SJSA1 (cell line): ENCODE measurements around the gene ZEB2. TPM values are rescaled to one million over a fixed set of nuclear protein-coding genes. Genes with fewer than 3 reads are reported as not detected.

ENCODE experiments used
- DNase-seq, 2 experiments: peaks; one replicate each; pipeline ENCODE4 v3.0.0-alpha.2; 2015 to 2020; ENCODE audit warnings: low spot score in 2 of 2, low read depth in 1 of 2
- H3K27ac ChIP-seq: fragments of 250-450 bp; sonication (Bioruptor Pico); 2 replicates; pipeline ENCODE4 v1.5.1; 2020; ENCODE audit warnings: mild to moderate bottlenecking, moderate library complexity
- H3K27me3 ChIP-seq: fragments of 250-450 bp; sonication (Bioruptor Pico); replicated peaks from 2 replicates; pipeline ENCODE4 v1.5.1; 2020; ENCODE audit warnings: mild to moderate bottlenecking, moderate library complexity
- H3K36me3 ChIP-seq: fragments of 250-450 bp; sonication (Bioruptor Pico); 2 replicates; pipeline ENCODE4 v1.5.1; 2020; ENCODE audit warnings: mild to moderate bottlenecking
- H3K4me1 ChIP-seq: fragments of 250-450 bp; sonication (Bioruptor Pico); replicated peaks from 2 replicates; pipeline ENCODE4 v1.6.1; 2021; ENCODE audit warnings: mild to moderate bottlenecking
- H3K4me3 ChIP-seq: fragments of 250-450 bp; sonication (Bioruptor Pico); 2 replicates; pipeline ENCODE4 v1.5.1; 2020; ENCODE audit warnings: mild to moderate bottlenecking
- H3K9me3 ChIP-seq: fragments of 250-450 bp; sonication (Bioruptor Pico); replicated peaks from 2 replicates; pipeline ENCODE4 v1.5.1; 2020; ENCODE audit warnings: mild to moderate bottlenecking
- total RNA-seq: library from RNA; depleted of rRNA; stranded (reverse); fragments of >200 nt; shearing (Covaris generic); gene quantifications from 2 replicates; pipeline ENCODE4 v1.2.3, GENCODE V29; 2014

ZEB2 gene
- total RNA-seq, 1 experiment from 2014 or later: 48.0 TPM

DNA sequence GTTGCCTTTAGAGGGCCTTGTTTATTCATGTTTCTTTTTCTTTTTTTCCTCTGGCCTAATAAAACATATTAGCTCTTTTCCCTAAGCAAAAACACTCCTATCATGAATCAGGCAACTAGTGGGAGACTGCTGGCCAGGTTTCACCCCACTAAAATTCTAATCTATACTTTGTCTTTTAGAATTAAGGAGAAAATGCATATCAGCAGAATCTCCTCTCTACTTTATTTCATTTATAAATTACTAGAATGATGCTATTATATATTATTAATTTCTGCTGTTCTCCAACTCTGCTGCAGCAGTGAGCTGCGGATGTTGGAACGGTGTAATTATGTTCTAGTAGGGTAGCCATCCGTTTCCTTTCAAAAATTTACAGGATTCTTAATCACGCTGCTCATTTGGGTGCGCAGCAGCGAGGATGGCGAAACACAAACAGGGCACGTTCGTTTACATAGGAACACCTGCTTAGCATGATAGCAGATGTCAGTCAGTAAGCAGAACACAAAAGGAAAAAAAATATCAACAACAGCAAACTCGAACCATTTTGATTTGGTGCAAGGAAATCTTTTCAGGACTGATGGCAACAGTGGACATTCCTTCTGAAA, 30.5 kb downstream of the ZEB2 start:
- H3K4me1 ChIP-seq: peaks cover 11% of the 10 kb centered on the region
- DNase-seq: no peak
- H3K36me3 ChIP-seq: peaks cover 21% of the 10 kb centered on the region
- H3K27me3 ChIP-seq: no peaks in the 10 kb centered on the region
- no peak overlapping the region for H3K4me3 ChIP-seq
- H3K27ac ChIP-seq: no peak overlapping the region
- H3K9me3 ChIP-seq: no peaks in the 10 kb centered on the region

DNA sequence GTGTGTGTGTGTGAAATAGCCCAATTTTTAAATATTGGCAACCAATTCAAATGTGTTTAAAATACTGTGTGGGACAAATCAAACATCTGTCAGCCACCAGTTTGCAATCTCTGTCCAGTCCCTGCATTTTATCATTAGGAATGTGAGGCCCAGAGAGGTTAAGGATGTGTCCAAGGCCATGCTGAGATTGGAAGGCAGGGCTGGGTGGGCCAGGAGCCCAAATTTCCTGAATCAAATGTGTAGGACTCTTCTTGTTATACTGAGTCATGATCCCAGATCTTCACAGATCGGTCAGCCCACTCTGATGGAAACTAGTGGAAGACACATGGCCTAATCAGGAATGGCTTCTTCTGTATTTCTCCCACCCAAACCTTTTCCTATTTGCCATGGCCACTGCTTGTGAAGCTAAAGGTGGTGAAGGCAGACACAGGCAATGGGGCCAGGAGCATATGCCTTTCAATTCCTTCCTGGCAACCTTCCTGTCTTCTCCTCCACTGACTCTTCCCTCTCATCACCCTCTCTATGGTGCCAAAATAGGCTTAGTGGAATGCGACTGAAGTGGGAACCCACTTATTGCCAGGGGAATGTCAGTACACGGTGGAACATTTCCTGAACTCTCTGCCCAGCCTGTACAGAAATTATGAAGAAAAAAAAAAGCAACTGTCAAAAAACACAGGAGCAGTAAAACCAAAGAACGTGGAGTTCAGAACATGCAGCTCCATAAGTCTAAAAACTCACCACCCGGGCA, 35.5 kb downstream of the ZEB2 start:
- H3K9me3 ChIP-seq: no peaks in the 10 kb centered on the region
- H3K4me1 ChIP-seq: peaks cover 31% of the 10 kb centered on the region
- no peak overlapping the region for H3K27ac ChIP-seq
- H3K27me3 ChIP-seq: no peaks in the 10 kb centered on the region
- no peak overlapping the region for H3K4me3 ChIP-seq
- no peak for DNase-seq
- peaks cover 10% of the 10 kb centered on the region; the same call in 1 of the 2 replicates for H3K36me3 ChIP-seq

DNA sequence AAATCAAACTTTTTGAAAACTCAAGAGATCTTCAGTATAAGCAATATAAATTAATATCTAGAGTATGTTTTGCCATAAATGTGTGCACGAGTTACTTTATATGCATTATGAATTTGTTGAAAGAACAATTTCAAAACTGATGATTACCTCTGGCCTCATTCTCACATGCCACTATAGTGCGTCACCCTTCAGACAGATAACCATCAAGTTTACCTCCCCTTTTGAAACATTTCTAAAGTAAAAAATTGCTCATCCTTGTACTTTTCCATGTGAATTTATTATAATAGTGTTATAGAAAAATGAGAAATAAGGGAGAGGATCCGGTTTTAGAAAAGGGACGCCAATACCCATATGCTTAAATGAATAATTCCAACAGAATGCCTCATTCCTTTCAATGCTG, 38.3 kb downstream of the ZEB2 start:
- Histone ChIP-seq H3K9me3 (no peaks in the 10 kb centered on the region), H3K27me3 (no peaks in the 10 kb centered on the region), H3K4me3 (no peak overlapping the region), H3K27ac (peak overlapping the region; percentile 76), H3K4me1 (peaks cover 56% of the 10 kb centered on the region), H3K36me3 (peaks cover 10% of the 10 kb centered on the region; the same call in 1 of the 2 replicates)
- DNase-seq: no peak

DNA sequence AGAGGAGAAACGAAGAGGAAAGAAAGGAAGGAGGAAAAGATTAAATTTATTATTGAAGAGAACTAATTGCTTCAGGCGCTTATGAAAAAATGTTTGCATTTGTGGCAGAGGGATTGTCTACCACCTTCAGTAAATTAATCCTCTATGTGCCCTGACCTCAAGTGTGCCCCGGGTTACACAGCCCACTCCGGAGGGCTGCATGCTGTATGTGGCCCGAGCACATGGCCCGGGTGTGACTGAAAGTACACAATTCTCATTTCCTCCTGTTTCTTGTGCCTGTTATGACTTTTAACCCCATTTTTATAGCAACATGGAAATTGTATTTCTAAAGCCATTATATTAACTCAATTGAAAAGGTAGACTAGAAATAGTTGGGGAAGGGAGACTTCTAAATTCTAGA, 38.8 kb downstream of the ZEB2 start:
- Histone ChIP-seq H3K27ac (peak overlapping the region; percentile 76), H3K36me3 (peaks cover 10% of the 10 kb centered on the region; the same call in 1 of the 2 replicates), H3K27me3 (no peaks in the 10 kb centered on the region), H3K4me3 (no peak overlapping the region), H3K4me1 (peaks cover 62% of the 10 kb centered on the region), H3K9me3 (no peaks in the 10 kb centered on the region)
- DNase-seq: no peak

DNA sequence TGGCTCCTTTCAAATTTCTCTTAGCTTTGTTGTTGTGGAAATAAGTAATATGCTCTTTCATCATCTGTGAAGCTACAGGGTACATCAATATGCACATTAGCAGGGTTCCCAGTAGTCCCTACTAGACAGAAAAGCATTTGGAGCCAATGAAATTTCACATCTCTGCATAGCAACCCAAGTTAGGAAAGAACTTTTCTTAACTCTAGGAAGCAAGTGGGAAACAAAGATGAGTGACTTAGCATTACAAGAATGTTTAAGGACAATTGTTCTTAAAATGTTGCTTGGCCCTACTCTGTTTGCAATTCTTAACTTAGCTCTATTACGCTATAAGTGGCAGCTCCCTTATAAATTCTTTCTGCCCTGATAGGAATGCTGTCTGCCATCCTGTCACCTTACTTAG, 39.6 kb downstream of the ZEB2 start:
- Histone ChIP-seq H3K27me3 (no peaks in the 10 kb centered on the region), H3K4me3 (no peak overlapping the region), H3K36me3 (peaks cover 5% of the 10 kb centered on the region; the same call in 1 of the 2 replicates), H3K27ac (peak overlapping the region; percentile 76), H3K4me1 (peaks cover 62% of the 10 kb centered on the region), H3K9me3 (no peaks in the 10 kb centered on the region)
- DNase-seq: peak in 1 of 2 experiments; percentile 67

DNA sequence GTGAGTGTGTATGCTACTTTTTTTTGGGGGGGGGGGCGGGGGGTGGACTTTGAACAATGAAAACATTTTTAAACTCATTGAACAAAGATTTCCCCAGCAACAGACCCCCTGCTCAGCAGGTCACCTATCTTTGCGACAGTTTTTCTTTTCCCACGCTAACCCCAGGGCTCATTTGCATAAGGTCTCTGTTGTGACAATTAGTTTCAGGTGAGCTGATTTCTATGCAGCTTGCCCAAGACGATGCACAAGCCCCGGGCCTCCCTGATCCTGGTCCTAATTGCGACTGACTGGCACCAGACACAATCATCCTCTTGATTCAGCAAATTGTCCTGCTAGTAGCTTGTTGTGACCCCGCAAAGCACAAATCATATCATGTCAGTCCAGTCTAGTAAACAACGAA, 40.3 kb downstream of the ZEB2 start:
- H3K27ac ChIP-seq: peak overlapping the region; percentile 76
- peaks cover 5% of the 10 kb centered on the region; the same call in 1 of the 2 replicates for H3K36me3 ChIP-seq
- peaks cover 62% of the 10 kb centered on the region for H3K4me1 ChIP-seq
- no peaks in the 10 kb centered on the region for H3K9me3 ChIP-seq
- H3K4me3 ChIP-seq: no peak overlapping the region
- H3K27me3 ChIP-seq: no peaks in the 10 kb centered on the region
- DNase-seq: no peak

DNA sequence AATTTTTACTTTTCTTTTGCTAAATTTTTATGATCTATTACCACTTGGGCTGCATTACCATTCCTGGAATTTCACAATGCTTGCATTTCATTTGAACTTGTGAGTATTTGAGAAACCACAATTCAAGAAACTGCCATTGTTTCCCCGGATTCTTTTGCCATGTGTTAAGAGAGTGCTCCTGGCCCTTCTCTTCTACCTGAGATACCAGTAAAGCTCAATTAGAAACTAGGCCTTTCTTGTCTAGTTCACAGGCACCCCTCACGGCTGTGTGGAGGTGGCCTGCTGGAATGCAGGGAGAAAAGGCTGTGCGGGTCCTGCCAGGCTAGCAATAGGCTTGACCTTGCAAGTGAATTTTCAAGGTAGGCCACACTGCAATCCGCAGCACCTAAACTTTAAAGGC, 40.8 kb downstream of the ZEB2 start:
- H3K4me3 ChIP-seq: no peak overlapping the region
- H3K4me1 ChIP-seq: peaks cover 62% of the 10 kb centered on the region
- peak overlapping the region; percentile 76 for H3K27ac ChIP-seq
- H3K36me3 ChIP-seq: peaks cover 6% of the 10 kb centered on the region
- no peaks in the 10 kb centered on the region for H3K9me3 ChIP-seq
- DNase-seq: peak in 1 of 2 experiments; percentile 65
- H3K27me3 ChIP-seq: no peaks in the 10 kb centered on the region

DNA sequence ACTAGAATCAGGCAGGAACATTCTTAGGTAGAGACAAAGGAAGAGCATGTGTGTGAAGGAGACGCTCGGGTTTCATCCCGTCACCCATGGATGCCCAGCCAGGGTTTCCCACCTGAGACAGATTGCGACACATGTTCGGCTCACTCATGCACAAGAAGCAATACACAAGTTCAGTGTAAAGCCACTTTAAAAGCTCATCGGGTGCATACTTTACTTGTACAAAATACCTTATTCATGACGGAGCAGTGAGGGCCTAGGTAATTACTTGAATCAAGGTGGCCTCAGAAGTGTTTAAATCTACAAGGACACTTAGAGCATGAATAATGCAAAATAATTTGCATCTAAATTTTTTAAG, 42.0 kb downstream of the ZEB2 start:
- H3K36me3 ChIP-seq: peaks cover 15% of the 10 kb centered on the region
- no peaks in the 10 kb centered on the region for H3K9me3 ChIP-seq
- H3K4me3 ChIP-seq: no peak overlapping the region
- no peaks in the 10 kb centered on the region for H3K27me3 ChIP-seq
- DNase-seq: peak in 1 of 2 experiments; percentile 27
- peak overlapping the region; percentile 76 for H3K27ac ChIP-seq
- peaks cover 62% of the 10 kb centered on the region for H3K4me1 ChIP-seq

DNA sequence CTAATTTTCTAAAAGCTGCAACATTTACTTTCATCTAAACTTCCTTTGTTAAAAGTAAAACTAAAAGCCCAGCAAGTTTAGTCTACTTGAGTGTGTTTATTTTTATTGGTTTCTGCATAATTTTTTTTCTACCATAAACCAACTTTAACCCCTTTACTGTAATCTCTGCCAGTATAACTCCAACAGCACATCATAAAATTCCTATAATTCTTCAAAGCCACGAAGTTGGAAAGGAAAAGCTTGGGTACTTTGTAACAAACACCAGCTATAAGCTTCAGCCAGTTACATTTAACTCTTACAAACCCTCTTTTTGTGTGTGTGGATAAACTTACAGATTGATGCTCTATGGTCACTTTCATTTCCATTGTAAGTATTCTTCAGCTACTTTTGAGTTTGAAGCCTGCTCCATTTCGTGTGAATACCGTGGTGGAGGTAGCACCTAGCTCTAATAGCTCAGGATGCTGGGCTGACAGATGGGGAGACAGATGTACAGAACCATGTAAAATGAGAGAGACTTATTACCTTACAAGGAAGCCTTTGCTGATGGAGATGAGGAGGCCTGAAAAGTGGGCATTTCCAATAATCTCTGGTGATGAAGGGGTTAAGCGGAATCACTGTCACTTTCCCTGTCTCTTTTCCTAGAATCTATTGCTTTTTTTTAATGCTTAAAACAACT, 42.5 kb downstream of the ZEB2 start:
- Histone ChIP-seq H3K4me1 (peaks cover 61% of the 10 kb centered on the region), H3K27ac (peak overlapping the region; percentile 76), H3K9me3 (no peaks in the 10 kb centered on the region), H3K36me3 (peaks cover 16% of the 10 kb centered on the region; the same call in 1 of the 2 replicates), H3K4me3 (no peak overlapping the region), H3K27me3 (no peaks in the 10 kb centered on the region)
- DNase-seq: peak in 1 of 2 experiments; percentile 75

DNA sequence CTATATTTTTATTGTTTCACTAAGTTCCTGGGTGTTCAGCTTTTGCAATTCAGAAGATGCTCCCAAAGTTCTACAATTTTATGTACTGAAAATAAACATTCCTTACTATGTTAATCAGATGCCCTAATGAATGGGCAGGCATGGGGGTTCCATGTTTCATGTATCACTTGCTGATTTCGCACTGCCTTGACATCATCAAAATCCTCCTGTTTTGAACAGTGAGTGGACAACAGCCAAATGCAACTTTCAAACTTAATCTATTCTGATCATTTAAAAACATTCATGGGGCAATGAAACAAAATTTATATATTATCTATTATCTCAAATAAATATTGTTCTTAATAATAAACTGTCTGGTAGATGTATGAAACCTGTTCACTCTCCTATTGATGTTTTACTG, 43.2 kb downstream of the ZEB2 start:
- Histone ChIP-seq H3K9me3 (no peaks in the 10 kb centered on the region), H3K4me3 (no peak overlapping the region), H3K27me3 (no peaks in the 10 kb centered on the region), H3K27ac (no peak overlapping the region), H3K4me1 (peaks cover 54% of the 10 kb centered on the region), H3K36me3 (peaks cover 15% of the 10 kb centered on the region; the same call in 1 of the 2 replicates)
- DNase-seq: no peak

DNA sequence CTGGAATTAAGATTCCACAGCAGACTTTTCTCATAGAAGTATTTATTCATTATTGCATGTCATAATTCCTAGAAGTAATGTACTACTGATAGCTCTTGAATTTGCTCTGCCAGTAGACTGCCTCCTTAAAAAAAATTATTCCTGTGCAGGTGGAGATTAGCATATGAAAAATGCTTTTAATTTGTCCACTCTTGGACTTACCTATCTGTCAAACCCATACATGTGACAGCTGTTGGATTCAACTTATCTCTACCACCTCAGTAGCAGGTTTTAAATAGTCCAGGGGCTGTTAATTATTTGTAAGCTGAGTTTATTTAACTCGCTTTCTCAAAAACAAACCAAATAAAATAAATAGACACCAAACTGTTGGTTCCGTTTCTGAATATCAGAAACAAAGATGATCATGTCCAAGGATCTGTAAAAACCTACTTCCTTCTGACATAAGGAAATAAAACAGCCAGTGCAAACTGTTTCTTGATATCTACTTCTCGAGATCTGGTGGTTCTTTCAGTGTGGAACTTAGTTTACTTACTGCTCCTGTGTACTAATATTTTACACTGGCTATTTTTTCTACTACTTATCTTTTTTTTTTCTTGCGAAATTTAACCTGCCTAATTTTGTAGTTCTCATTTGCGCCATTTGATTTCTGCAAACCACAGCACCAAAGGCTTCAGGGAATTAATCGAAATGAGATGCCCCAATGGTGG, 44.2 kb downstream of the ZEB2 start:
- Histone ChIP-seq H3K27ac (no peak overlapping the region), H3K36me3 (peaks cover 19% of the 10 kb centered on the region), H3K4me3 (no peak overlapping the region), H3K9me3 (no peaks in the 10 kb centered on the region), H3K27me3 (no peaks in the 10 kb centered on the region), H3K4me1 (peaks cover 50% of the 10 kb centered on the region)
- DNase-seq: no peak

DNA sequence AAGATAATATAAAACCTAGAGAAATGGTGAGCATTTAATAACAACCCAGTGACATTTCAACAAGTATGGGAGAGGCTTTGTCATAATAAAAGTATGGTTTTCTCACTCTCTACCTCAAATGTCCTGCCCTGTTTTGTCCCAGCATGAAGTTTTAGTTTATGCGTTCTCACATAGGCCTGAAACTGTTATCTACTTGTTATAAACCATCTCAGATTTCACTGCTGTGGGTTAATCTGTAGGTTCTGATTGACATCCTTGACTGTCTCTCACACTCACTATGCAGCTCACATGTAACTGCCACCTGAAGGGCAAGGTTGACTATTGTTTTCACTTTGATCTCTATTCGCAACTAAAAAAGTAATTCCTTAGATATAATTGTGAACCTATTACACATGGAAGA, 44.9 kb downstream of the ZEB2 start:
- peaks cover 50% of the 10 kb centered on the region for H3K4me1 ChIP-seq
- peaks cover 23% of the 10 kb centered on the region for H3K36me3 ChIP-seq
- no peak overlapping the region for H3K27ac ChIP-seq
- H3K4me3 ChIP-seq: no peak overlapping the region
- no peaks in the 10 kb centered on the region for H3K9me3 ChIP-seq
- no peak for DNase-seq
- no peaks in the 10 kb centered on the region for H3K27me3 ChIP-seq

DNA sequence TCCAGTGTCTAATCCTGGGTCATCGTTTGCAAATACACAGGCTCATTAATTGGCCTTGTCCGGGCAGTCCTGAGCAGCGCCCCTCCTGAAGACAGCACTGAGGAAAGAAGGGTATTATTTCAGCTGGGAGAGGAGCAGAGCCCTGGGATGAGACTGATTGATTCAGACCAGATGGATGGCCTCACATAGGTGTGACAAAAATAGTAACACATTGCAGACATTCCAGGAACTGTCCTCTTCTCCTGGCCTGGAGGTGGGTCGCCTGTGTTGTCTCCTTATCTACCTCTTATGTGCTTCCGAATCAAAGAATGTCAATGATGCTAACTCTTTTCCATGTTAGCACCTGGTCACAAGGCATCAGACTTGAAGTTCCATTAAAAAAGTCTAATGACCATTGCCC, 45.9 kb downstream of the ZEB2 start:
- Histone ChIP-seq H3K27me3 (no peaks in the 10 kb centered on the region), H3K36me3 (peaks cover 23% of the 10 kb centered on the region), H3K4me1 (peaks cover 39% of the 10 kb centered on the region), H3K9me3 (no peaks in the 10 kb centered on the region), H3K4me3 (no peak overlapping the region), H3K27ac (no peak overlapping the region)
- no peak for DNase-seq
